Gastrocnemius medialis (tissue), 4 donors: ENCODE results near the gene WDR73. TPM values are rescaled to one million over a fixed set of nuclear protein-coding genes. Genes with fewer than 3 reads are reported as not detected.
A peak's percentile ranks its signal among the peaks of the same experiment; 100 is the strongest.

ENCODE experiments used
- ATAC-seq, 2 donors: fragments of 150-250 bp; one replicate each; pipeline ENCODE4 v1.9.1; 2016
- DNase-seq, 2 donors: peaks; one replicate each; pipeline ENCODE4 v3.0.0-alpha.2; 2019
- H3K27ac ChIP-seq, 4 donors: fragments of 200-600 bp; sonication (generic); 1 replicate in 1 of 4; 2 replicates in 3 of 4; pipeline ENCODE4 v1.5.1; 2016 to 2018; ENCODE audit warnings: mild to moderate bottlenecking in 2 of 4, moderate library complexity in 1 of 4
- H3K27me3 ChIP-seq, 3 donors: fragments of 200-600 bp; sonication (generic) in 2 of 3; 1 replicate in 1 of 3; 2 replicates in 2 of 3; pipeline versions ENCODE4 v1.5.1 to v1.6.0; 2016 to 2019; ENCODE audit warnings: mild to moderate bottlenecking in 1 of 3, moderate library complexity in 1 of 3
- H3K36me3 ChIP-seq, 2 donors: fragments of 200-600 bp; sonication (generic) in 1 of 2; one replicate each; pipeline ENCODE4 v1.5.1; 2017 to 2018
- H3K4me1 ChIP-seq, 2 donors: fragments of 200-600 bp; sonication (generic) in 1 of 2; one replicate each; pipeline ENCODE4 v1.5.1; 2016 to 2017; ENCODE audit warnings: mild to moderate bottlenecking in 2 of 2
- H3K4me3 ChIP-seq, 4 donors: fragments of 200-600 bp; sonication (generic) in 3 of 4; 1 replicate in 1 of 4; 2 replicates in 3 of 4; pipeline ENCODE4 v1.5.1; 2016 to 2019; ENCODE audit warnings: mild to moderate bottlenecking in 2 of 4
- H3K9me3 ChIP-seq, 3 donors: fragments of 200-600 bp; sonication (generic) in 2 of 3; 1 replicate in 1 of 3; 2 replicates in 2 of 3; pipeline ENCODE4 v1.5.1; 2016 to 2019
- POLR2A ChIP-seq, 2 donors: fragments of 450-650 bp; IDR thresholded peaks; one replicate each; pipeline ENCODE4 v1.6.1; 2017; ENCODE audit warnings: antibody characterized with exemption in 2 of 2, mild to moderate bottlenecking in 2 of 2, moderate library complexity in 2 of 2
- in situ Hi-C, 4 donors: fragments of 200-750 bp; cut with MboI; loops; one replicate each; pipeline versions ENCODE4 v1.15.0 to v1.8.0; 2017; ENCODE audit warnings: low sequenced_read_pairs in 4 of 4
- intact Hi-C: fragments of 100-400 bp; cut with DNase I; formaldehyde crosslinking; loops from one replicate; pipeline ENCODE4 v1.15.1; 2023; ENCODE audit warnings: low total_unique reads
- total RNA-seq, 4 donors: library from RNA; depleted of rRNA; stranded (reverse); fragments of >200 nt; gene quantifications; one replicate each; pipeline versions ENCODE4 v1.1.0 to v1.2.3, GENCODE V29; 2016
- TF ChIP-seq, protein P1 (sequence below), 5 experiments: fragments of 450-650 bp in 3 of 5; fragments of 200-600 bp in 2 of 5; sonication (generic) in 2 of 5; IDR thresholded peaks in 4 of 5; conservative IDR thresholded peaks in 1 of 5; 1 replicate in 4 of 5; 2 replicates in 1 of 5; pipeline ENCODE4 v1.5.1; 2016 to 2019; ENCODE audit warnings: antibody characterized with exemption in 5 of 5, mild to moderate bottlenecking in 3 of 5, moderate library complexity in 3 of 5

The WDR73 gene
- total RNA-seq, 4 donors from 2014 or later, result 6.7 to 11.7 (median 10.3) TPM

DNA sequence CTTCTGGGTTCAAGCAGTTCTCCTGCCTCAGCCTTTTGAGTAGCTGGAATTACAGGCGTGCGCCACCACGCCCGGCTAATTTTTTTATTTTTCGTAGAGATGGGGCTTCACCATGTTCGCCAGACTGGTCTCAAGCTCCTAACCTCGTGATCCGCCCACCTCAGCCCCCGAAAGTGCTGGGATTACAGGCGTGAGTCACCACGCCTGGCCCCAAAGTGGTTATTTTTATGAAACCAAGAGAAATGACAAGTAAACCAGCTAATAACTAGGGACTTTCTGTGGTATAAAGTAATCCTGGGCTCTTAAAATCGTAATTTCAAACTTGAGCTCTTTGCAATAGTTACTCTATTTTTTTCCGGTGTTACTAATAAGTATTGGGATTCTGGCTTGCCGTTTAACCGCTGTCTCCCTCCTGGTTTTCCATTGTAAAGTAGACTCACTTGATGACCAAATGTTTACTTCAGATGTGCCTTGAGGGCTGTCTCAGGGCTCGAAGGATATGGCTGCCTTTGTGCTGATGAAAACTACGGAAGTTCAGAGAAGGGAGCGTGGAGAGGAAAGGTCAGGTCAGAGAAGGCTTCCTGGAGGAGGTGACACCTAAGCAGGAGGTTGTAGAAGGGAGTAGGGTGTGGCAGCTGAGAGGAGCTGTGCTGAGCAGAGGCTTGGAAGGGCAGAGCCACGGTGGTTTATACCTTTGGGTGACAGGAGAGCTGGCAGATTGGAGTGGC lies 49.1 kb downstream of the WDR73 start:
- ATAC-seq, result no peak
- no peaks in the 10 kb centered on the region for H3K9me3 ChIP-seq
- H3K36me3 ChIP-seq, result peaks cover 0 to 7% of the 10 kb centered on the region in 2 donors
- H3K4me1 ChIP-seq, result peaks cover 6 to 7% of the 10 kb centered on the region in 2 donors
- in situ Hi-C loops, result no loop called here
- H3K27me3 ChIP-seq, result no peaks in the 10 kb centered on the region
- H3K4me3 ChIP-seq, result no peak overlapping the region
- intact Hi-C loops, result no loop called here
- no peak for DNase-seq
- no peak overlapping the region for H3K27ac ChIP-seq
- TF ChIP-seq POLR2A (IDR thresholded peaks at IDR 0.05), result no peak
- TF ChIP-seq, protein P1, sequence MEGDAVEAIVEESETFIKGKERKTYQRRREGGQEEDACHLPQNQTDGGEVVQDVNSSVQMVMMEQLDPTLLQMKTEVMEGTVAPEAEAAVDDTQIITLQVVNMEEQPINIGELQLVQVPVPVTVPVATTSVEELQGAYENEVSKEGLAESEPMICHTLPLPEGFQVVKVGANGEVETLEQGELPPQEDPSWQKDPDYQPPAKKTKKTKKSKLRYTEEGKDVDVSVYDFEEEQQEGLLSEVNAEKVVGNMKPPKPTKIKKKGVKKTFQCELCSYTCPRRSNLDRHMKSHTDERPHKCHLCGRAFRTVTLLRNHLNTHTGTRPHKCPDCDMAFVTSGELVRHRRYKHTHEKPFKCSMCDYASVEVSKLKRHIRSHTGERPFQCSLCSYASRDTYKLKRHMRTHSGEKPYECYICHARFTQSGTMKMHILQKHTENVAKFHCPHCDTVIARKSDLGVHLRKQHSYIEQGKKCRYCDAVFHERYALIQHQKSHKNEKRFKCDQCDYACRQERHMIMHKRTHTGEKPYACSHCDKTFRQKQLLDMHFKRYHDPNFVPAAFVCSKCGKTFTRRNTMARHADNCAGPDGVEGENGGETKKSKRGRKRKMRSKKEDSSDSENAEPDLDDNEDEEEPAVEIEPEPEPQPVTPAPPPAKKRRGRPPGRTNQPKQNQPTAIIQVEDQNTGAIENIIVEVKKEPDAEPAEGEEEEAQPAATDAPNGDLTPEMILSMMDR (IDR thresholded peaks at IDR 0.05 in 4 of 5, conservative IDR thresholded peaks at IDR 0.05 in 1 of 5), result no peak

DNA sequence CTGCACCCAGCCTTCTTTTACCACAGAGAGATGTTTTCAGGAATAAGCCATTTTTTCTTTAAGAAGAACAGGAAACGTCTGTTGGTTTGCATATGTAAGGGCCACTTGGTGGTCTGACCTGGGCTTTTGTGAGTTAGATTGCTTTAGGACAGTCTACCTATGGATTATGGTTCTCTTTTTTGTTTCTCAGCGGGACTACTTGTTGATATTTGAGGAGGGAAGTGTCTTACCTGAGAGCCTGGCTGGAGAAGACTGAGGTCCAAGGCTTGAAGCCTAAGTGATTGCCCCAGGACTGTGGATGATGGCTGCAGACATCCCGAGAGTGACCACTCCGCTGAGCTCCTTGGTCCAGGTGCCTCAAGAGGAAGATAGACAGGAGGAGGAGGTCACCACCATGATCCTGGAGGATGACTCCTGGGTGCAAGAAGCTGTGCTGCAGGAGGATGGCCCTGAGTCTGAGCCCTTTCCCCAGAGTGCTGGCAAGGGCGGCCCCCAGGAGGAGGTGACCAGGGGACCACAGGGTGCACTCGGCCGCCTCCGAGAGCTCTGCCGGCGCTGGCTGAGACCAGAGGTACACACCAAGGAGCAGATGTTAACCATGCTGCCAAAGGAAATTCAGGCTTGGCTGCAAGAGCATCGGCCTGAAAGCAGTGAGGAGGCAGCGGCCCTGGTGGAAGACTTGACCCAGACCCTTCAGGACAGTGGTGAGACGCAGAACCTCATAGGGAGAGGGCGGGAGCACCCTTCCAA lies 50.3 kb downstream of the WDR73 start:
- intact Hi-C loops, result no loop called here

DNA sequence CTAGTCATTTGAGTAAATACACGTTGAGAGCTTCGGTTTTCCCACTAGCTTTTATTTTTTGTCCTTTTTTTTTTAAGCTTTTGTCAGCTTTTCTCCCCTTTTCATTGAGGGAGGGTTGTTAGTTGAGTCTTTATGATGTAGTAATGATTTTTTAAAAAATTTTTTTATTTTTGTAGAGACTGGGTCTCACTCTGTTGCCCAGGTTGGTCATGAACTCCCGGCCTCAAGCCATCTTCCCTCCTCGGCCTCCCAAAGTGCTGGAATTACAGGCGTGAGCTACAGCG lies 52.6 kb downstream of the WDR73 start:
- Histone ChIP-seq H3K4me3 (peak overlapping the region; percentile 95 to 98 (median 96)), H3K27me3 (no peaks in the 10 kb centered on the region), H3K27ac (peak overlapping the region in 3 of 4 donors; percentile 84 to 88 (median 87)), H3K36me3 (peaks cover 0 to 7% of the 10 kb centered on the region in 2 donors), H3K4me1 (peaks cover 6 to 9% of the 10 kb centered on the region in 2 donors), H3K9me3 (no peaks in the 10 kb centered on the region)
- in situ Hi-C loops, result no loop called here
- intact Hi-C loops, result loop anchor here (2.0 kb wide), 1 partner anchor 147 kb away; the partner anchor contains the start of gene ZNF592
- DNase-seq, result no peak
- TF ChIP-seq, protein P1 (IDR thresholded peaks at IDR 0.05 in 4 of 5, conservative IDR thresholded peaks at IDR 0.05 in 1 of 5), result no peak
- TF ChIP-seq POLR2A (IDR thresholded peaks at IDR 0.05), result no peak
- ATAC-seq, result no peak

More for the DNA sequence above, 50.3 kb downstream of the WDR73 start:
- in situ Hi-C loops, result no loop called here
- Histone ChIP-seq H3K4me1 (peaks cover 6 to 9% of the 10 kb centered on the region in 2 donors), H3K27ac (no peak overlapping the region), H3K4me3 (no peak overlapping the region), H3K9me3 (no peaks in the 10 kb centered on the region), H3K36me3 (peaks cover 0 to 7% of the 10 kb centered on the region in 2 donors), H3K27me3 (no peaks in the 10 kb centered on the region)
- TF ChIP-seq, protein P1 (IDR thresholded peaks at IDR 0.05 in 4 of 5, conservative IDR thresholded peaks at IDR 0.05 in 1 of 5), result no peak
- no peak for TF ChIP-seq POLR2A (IDR thresholded peaks at IDR 0.05)
- DNase-seq (no peak), ATAC-seq (no peak)

DNA sequence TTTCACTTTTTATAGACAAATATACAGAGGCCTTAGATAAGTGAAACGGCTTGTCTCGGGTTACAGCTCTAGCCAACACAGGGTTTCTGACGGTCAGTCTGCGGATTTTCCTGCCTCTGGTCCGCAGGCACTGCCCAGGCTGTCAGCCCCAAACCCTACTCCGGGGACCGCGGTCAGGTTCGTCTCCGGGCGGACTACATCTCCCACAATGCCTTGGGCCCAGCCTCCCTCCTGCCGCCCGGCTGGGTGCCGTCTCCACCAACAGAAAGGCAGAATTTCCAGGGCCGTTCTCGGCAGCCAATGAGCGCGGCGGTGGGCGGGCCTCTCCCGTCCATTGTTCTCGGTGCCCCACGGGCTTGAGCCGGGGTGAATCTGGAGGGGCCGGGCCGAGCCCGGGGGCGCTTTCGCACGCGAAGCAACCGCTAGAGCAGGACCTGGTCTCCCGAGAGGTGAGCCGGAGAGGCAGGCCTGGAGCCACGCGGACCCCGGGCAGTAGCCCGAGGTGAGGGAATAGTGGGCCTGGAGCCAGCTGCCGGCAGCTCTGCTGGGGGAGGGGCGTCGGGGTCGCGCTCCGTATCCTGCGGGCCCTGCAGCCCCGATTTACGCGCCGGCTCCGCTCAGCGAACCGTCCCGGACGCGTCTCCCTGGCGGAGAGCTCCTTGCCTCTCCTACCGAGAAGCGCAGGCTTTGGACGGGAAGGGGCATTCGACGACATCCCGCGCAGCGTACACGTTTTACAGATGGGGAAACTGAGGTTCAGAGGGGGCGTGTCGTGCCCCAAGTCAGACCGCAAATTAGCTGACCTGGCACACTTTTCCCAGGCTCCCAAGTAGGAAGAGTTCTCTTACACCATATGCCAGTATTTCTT lies 53.2 kb downstream of the WDR73 start, which contains the start of gene ZSCAN2:
Gene ZSCAN2, plus strand, starts transcription at position 323 of the 868 bp plus-strand sequence. CDS start 2,919 bp downstream, outside the sequence.
- no peaks in the 10 kb centered on the region for H3K9me3 ChIP-seq
- peaks cover 0 to 7% of the 10 kb centered on the region in 2 donors for H3K36me3 ChIP-seq
- intact Hi-C loops, result loop anchor here (1.0 to 2.0 kb wide), 3 partner anchors 30 to 148 kb away; partner anchors contain the start of genes WDR73 and ZNF592
- DNase-seq, result peak; percentile 93 to 96
- in situ Hi-C loops, result no loop called here
- ATAC-seq, result peak; percentile 93 to 97
- no peaks in the 10 kb centered on the region for H3K27me3 ChIP-seq
- H3K4me3 ChIP-seq, result peak within 1 kb of the TSS; percentile 95 to 98 (median 96)
- H3K27ac ChIP-seq, result peak within 1 kb of the TSS; percentile 82 to 88 (median 86)
- H3K4me1 ChIP-seq, result peaks cover 6 to 9% of the 10 kb centered on the region in 2 donors
- TF ChIP-seq POLR2A (IDR thresholded peaks at IDR 0.05), result peak in 1 of 2 donors; percentile 13
- TF ChIP-seq, protein P1 (IDR thresholded peaks at IDR 0.05 in 4 of 5, conservative IDR thresholded peaks at IDR 0.05 in 1 of 5), result no peak
